H1 (cell line): ENCODE measurements around the gene MAPT. TPM values are rescaled to one million over a fixed set of nuclear protein-coding genes. Genes with fewer than 3 reads are reported as not detected.

Experiments
- CTCF ChIA-PET: fragments of 300-600 bp; sonication (Branson Sonifier 250); formaldehyde crosslinking; loops from one replicate; lab custom pipeline; 2021; ENCODE audit not compliant: partially characterized antibody; lab: Charles Lee
- POLR2A ChIA-PET: fragments of 300-600 bp; sonication (Branson Sonifier 250); formaldehyde crosslinking; loops from one replicate; lab custom pipeline; 2021; ENCODE audit warnings: inconsistent platforms; ENCODE audit not compliant: partially characterized antibody; lab: Charles Lee
- DNase-seq, 2 experiments: peaks; one replicate each; pipeline versions ENCODE4 v3.0.0 to v3.0.0-alpha.2; 2010 to 2022; ENCODE audit warnings: low spot score in 2 of 2, low read depth in 1 of 2, mixed read lengths in 1 of 2
- FAIRE-seq: peaks from 2 replicates; lab custom pipeline; 2011; peaks lifted over from hg19 to GRCh38; lab: Jason Lieb, UNC
- H2AFZ ChIP-seq: 2 replicates; pipeline ENCODE4 v1.8.1; 2012; ENCODE audit warnings: low read length, inconsistent platforms
- H2AK5ac ChIP-seq: 2 replicates; pipeline ENCODE4 v1.6.1; 2013; ENCODE audit warnings: low read depth, low read length
- H2BK120ac ChIP-seq: replicated peaks from 2 replicates; pipeline ENCODE3; 2013; ENCODE audit warnings: low read depth, low read length, inconsistent platforms
- H2BK12ac ChIP-seq: 2 replicates; pipeline ENCODE4 v1.6.1; 2013; ENCODE audit warnings: low read depth, low read length
- H2BK15ac ChIP-seq: 2 replicates; pipeline ENCODE4 v1.6.1; 2013; ENCODE audit warnings: low read length
- H2BK20ac ChIP-seq: 2 replicates; pipeline ENCODE4 v1.6.1; 2013; ENCODE audit warnings: low read length
- H2BK5ac ChIP-seq: 2 replicates; pipeline ENCODE4 v1.6.1; 2013; ENCODE audit warnings: low read depth, low read length
- H3K14ac ChIP-seq: 2 replicates; pipeline ENCODE4 v1.6.1; 2013; ENCODE audit warnings: inconsistent platforms; ENCODE audit not compliant: insufficient read length
- H3K18ac ChIP-seq: 2 replicates; pipeline ENCODE4 v1.6.1; 2013; ENCODE audit warnings: low read length; ENCODE audit errors: extremely low read depth
- H3K23ac ChIP-seq: 2 replicates; pipeline ENCODE4 v1.6.1; 2013; ENCODE audit warnings: inconsistent platforms; ENCODE audit not compliant: insufficient read length
- H3K23me2 ChIP-seq: 2 replicates; pipeline ENCODE4 v1.6.1; 2013; ENCODE audit warnings: low read depth, low read length
- H3K27ac ChIP-seq: 2 replicates; pipeline ENCODE4 v1.6.1; 2011; ENCODE audit warnings: low read depth, low read length, inconsistent platforms
- H3K27me3 ChIP-seq, 4 experiments: replicated peaks in 1 of 4; 1 replicate in 1 of 4; 2 replicates in 3 of 4; pipeline versions ENCODE4 v1.6.1 to v1.8.1; 2011 to 2013; ENCODE audit warnings: low read length in 3 of 4, mild to moderate bottlenecking in 3 of 4, inconsistent platforms in 2 of 4, mixed read lengths in 2 of 4, moderate library complexity in 1 of 4; ENCODE audit not compliant: control insufficient read depth in 3 of 4, insufficient read depth in 3 of 4; ENCODE audit errors: extremely low read depth in 1 of 4
- H3K36me3 ChIP-seq, 4 experiments: 2 replicates each; pipeline versions ENCODE4 v1.6.1 to v1.8.1; 2011 to 2013; ENCODE audit warnings: mild to moderate bottlenecking in 4 of 4, low read length in 3 of 4, moderate library complexity in 2 of 4, control low read depth in 1 of 4, inconsistent platforms in 1 of 4; ENCODE audit not compliant: insufficient read depth in 4 of 4, control insufficient read depth in 2 of 4
- H3K4ac ChIP-seq: replicated peaks from 2 replicates; pipeline ENCODE3; 2013; ENCODE audit warnings: low read length, low read depth, mixed read lengths, inconsistent platforms; ENCODE audit not compliant: insufficient read length
- H3K4me1 ChIP-seq, 4 experiments: replicated peaks in 1 of 4; 1 replicate in 1 of 4; 2 replicates in 3 of 4; pipeline versions ENCODE4 v1.6.1 to v1.8.1; 2011 to 2013; ENCODE audit warnings: low read length in 3 of 4, inconsistent platforms in 2 of 4, mixed read lengths in 1 of 4; ENCODE audit not compliant: insufficient read depth in 4 of 4, control insufficient read depth in 3 of 4
- H3K4me2 ChIP-seq, 2 experiments: 2 replicates each; pipeline versions ENCODE4 v1.6.1 to v1.8.1; 2011 to 2013; ENCODE audit warnings: low read depth in 2 of 2, low read length in 2 of 2, control low read depth in 1 of 2, inconsistent platforms in 1 of 2, mild to moderate bottlenecking in 1 of 2; ENCODE audit not compliant: insufficient read depth in 1 of 2
- H3K4me3 ChIP-seq, 4 experiments: fragments of 200-600, 300-600 bp in 1 of 4; sonication (generic), shearing (Covaris generic), sonication (Bioruptor Twin) in 1 of 4; 2 replicates each; pipeline versions ENCODE4 v1.5.1 to v1.8.1; 2011 to 2016; ENCODE audit warnings: low read length in 4 of 4, low read depth in 3 of 4, control low read depth in 2 of 4, inconsistent platforms in 2 of 4, mild to moderate bottlenecking in 2 of 4, mixed read lengths in 1 of 4, moderate library complexity in 1 of 4; ENCODE audit not compliant: insufficient read depth in 2 of 4; ENCODE audit errors: extremely low read depth in 1 of 4
- H3K56ac ChIP-seq: replicated peaks from 2 replicates; pipeline ENCODE3; 2013; ENCODE audit warnings: low read depth, mild to moderate bottlenecking, mixed read lengths, low read length, inconsistent platforms; ENCODE audit not compliant: insufficient read length
- H3K79me1 ChIP-seq: 2 replicates; pipeline ENCODE4 v1.6.1; 2013; ENCODE audit warnings: low read depth, low read length, control low read depth
- H3K79me2 ChIP-seq, 2 experiments: 2 replicates each; pipeline versions ENCODE4 v1.6.1 to v1.8.1; 2012 to 2013; ENCODE audit warnings: low read length in 2 of 2, mild to moderate bottlenecking in 2 of 2, inconsistent platforms in 1 of 2; ENCODE audit not compliant: insufficient read depth in 2 of 2, control insufficient read depth in 1 of 2
- H3K9ac ChIP-seq, 4 experiments: replicated peaks in 1 of 4; 1 replicate in 1 of 4; 2 replicates in 3 of 4; pipeline versions ENCODE4 v1.6.1 to v1.8.1; 2011 to 2013; ENCODE audit warnings: low read depth in 3 of 4, low read length in 3 of 4, control low read depth in 2 of 4, mild to moderate bottlenecking in 2 of 4, moderate library complexity in 2 of 4, inconsistent platforms in 1 of 4; ENCODE audit errors: extremely low read depth in 1 of 4
- H3K9me3 ChIP-seq, 2 experiments: 2 replicates each; pipeline versions ENCODE4 v1.6.1 to v1.8.1; 2012 to 2013; ENCODE audit warnings: mild to moderate bottlenecking in 2 of 2, moderate library complexity in 2 of 2, control low read depth in 1 of 2, inconsistent platforms in 1 of 2, low read depth in 1 of 2, low read length in 1 of 2, mixed read lengths in 1 of 2; ENCODE audit not compliant: insufficient read depth in 2 of 2
- H4K20me1 ChIP-seq, 2 experiments: replicated peaks in 1 of 2; 2 replicates each; pipeline versions ENCODE3 to v1.8.1; 2011 to 2013; ENCODE audit warnings: inconsistent platforms in 2 of 2, low read length in 2 of 2, mild to moderate bottlenecking in 1 of 2; ENCODE audit not compliant: insufficient read depth in 2 of 2, control insufficient read depth in 1 of 2
- H4K5ac ChIP-seq: 2 replicates; pipeline ENCODE4 v1.6.1; 2013; ENCODE audit warnings: low read length, low read depth, mixed read lengths, inconsistent platforms; ENCODE audit not compliant: insufficient read length
- H4K8ac ChIP-seq: 2 replicates; pipeline ENCODE4 v1.8.0; 2013; ENCODE audit warnings: mild to moderate bottlenecking, moderate library complexity, low read length, inconsistent platforms; ENCODE audit not compliant: insufficient read depth; ENCODE audit errors: extremely low read depth
- H4K91ac ChIP-seq: replicated peaks from 2 replicates; pipeline ENCODE3; 2013; ENCODE audit warnings: low read length, mixed read lengths, inconsistent platforms; ENCODE audit not compliant: insufficient read length
- BACH1 ChIP-seq: IDR thresholded peaks from 2 replicates; pipeline ENCODE4 v1.6.1; 2012; ENCODE audit warnings: low read length, improper control_type of control experiment
- CEBPB ChIP-seq: IDR thresholded peaks from 2 replicates; pipeline ENCODE4 v1.6.1; 2012; ENCODE audit warnings: low read depth, low read length
- JUN ChIP-seq: IDR thresholded peaks from 2 replicates; pipeline ENCODE4 v1.6.1; 2011; ENCODE audit warnings: low read depth, mild to moderate bottlenecking, improper control_type of control experiment, low read length
- POLR2AphosphoS5 ChIP-seq: IDR thresholded peaks from 2 replicates; pipeline ENCODE4 v1.6.1; 2011; ENCODE audit warnings: low read depth, low read length
- POU5F1 ChIP-seq: IDR thresholded peaks from 2 replicates; pipeline ENCODE4 v1.6.1; 2011; ENCODE audit warnings: low read depth, mild to moderate bottlenecking, low read length, moderate library complexity
- SP1 ChIP-seq: IDR thresholded peaks from 2 replicates; pipeline ENCODE4 v1.6.1; 2011; ENCODE audit warnings: low read depth, low read length
- ZNF274 ChIP-seq: IDR thresholded peaks from 2 replicates; pipeline ENCODE4 v1.7.0; 2012; ENCODE audit warnings: low read length, borderline replicate concordance; ENCODE audit errors: extremely low read depth
- WGBS, 2 experiments: shearing (Covaris generic) in 1 of 2; methylation state at CpG; one replicate each; pipeline versions ENCODE4 v1.1.6 to v1.1.7; 2013 to 2015; ENCODE audit warnings: low lambda C conversion rate in 2 of 2, mixed read lengths in 2 of 2, inconsistent platforms in 1 of 2, low coverage in 1 of 2, missing lambda C conversion rate in 1 of 2; ENCODE audit not compliant: insufficient replicate concordance in 2 of 2, insufficient coverage in 1 of 2, insufficient read length in 1 of 2; ENCODE audit errors: extremely low coverage in 1 of 2, missing lambda C conversion rate in 1 of 2; 5-methylcytosine and 5-hydroxymethylcytosine counted together
- polyA plus RNA-seq, 7 experiments: library from polyadenylated mRNA; depleted of rRNA in 3 of 7; stranded (reverse) in 5 of 7; unstranded in 2 of 7; fragments of >200 nt in 5 of 7; fragments of 200-250 nt in 2 of 7; gene quantifications; 1 replicate in 5 of 7; 2 replicates in 1 of 7; 4 replicates in 1 of 7; pipeline versions ENCODE4 v1.2.1 to v1.2.3, GENCODE V29; 2011 to 2013; ENCODE audit warnings: missing spikeins in 2 of 7, mixed read lengths in 2 of 7
- total RNA-seq: library from RNA; stranded (reverse); fragmentation: NEBNext Ultra II Directional; extraction: Animal tissue kit (Norgen Biotek cat#: 25700); gene quantifications from 2 replicates; pipeline ENCODE4 v1.2.1, GENCODE V29; 2021

Gene MAPT
- total and polyA plus RNA-seq, 2 of the 8 experiments (the other 6 are each of a cell fraction or from before 2014, with no cell fraction given), result 0.54 to 1.7 TPM

DNA sequence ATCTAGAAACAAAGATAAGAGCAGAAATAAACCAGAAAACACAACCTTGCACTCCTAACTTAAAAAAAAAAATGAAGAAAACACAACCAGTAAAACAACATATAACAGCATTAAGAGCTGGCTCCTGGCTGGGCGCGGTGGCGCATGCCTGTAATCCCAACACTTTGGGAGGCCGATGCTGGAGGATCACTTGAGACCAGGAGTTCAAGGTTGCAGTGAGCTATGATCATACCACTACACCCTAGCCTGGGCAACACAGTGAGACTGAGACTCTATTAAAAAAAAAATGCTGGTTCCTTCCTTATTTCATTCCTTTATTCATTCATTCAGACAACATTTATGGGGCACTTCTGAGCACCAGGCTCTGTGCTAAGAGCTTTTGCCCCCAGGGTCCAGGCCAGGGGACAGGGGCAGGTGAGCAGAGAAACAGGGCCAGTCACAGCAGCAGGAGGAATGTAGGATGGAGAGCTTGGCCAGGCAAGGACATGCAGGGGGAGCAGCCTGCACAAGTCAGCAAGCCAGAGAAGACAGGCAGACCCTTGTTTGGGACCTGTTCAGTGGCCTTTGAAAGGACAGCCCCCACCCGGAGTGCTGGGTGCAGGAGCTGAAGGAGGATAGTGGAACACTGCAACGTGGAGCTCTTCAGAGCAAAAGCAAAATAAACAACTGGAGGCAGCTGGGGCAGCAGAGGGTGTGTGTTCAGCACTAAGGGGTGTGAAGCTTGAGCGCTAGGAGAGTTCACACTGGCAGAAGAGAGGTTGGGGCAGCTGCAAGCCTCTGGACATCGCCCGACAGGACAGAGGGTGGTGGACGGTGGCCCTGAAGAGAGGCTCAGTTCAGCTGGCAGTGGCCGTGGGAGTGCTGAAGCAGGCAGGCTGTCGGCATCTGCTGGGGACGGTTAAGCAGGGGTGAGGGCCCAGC, 107.3 kb downstream of the MAPT start:
- ChIA-PET POLR2A (interaction anchor here (0.9 kb wide), 1 partner anchor 16 kb away, joined by 3 read pairs; no protein-coding TSS in a partner anchor), CTCF (interaction anchor here (0.6 to 3.6 kb wide), 34 partner anchors 10 to 359 kb away, joined by 3 to 31 read pairs (median 4); partner anchors contain the start of gene MAPT)
- H2AK5ac ChIP-seq, result no peak overlapping the region
- H3K9ac ChIP-seq, result no peak overlapping the region
- no peaks in the 10 kb centered on the region for H4K20me1 ChIP-seq
- no peak overlapping the region for H3K23ac ChIP-seq
- no peak overlapping the region for H3K4ac ChIP-seq
- no peak overlapping the region for H3K27ac ChIP-seq
- no peak overlapping the region for H3K56ac ChIP-seq
- H3K79me1 ChIP-seq, result no peaks in the 10 kb centered on the region
- no peak overlapping the region for H2AFZ ChIP-seq
- DNase-seq (no peak), FAIRE-seq (no peak)
- no peaks in the 10 kb centered on the region; a peak in 1 of 7 replicates for H3K4me1 ChIP-seq
- H3K14ac ChIP-seq, result no peak overlapping the region
- no peak overlapping the region for H2BK20ac ChIP-seq
- no peaks in the 10 kb centered on the region for H3K9me3 ChIP-seq
- no peak overlapping the region for H2BK15ac ChIP-seq
- no peak overlapping the region for H3K4me3 ChIP-seq
- no peak overlapping the region for H4K5ac ChIP-seq
- H3K27me3 ChIP-seq, result no peaks in the 10 kb centered on the region
- no peak overlapping the region for H3K18ac ChIP-seq
- H2BK12ac ChIP-seq, result peak overlapping the region; percentile 75; the same call in 1 of the 2 replicates
- H4K8ac ChIP-seq, result peak overlapping the region; percentile 62; the same call in 1 of the 2 replicates
- H4K91ac ChIP-seq, result no peak overlapping the region
- 81% methylated on average over 13 of the region's 13 CpGs; no CpG with 5 or more reads in 1 of the 2 experiments for WGBS, 2 experiments
- 0 out of 2 replicates have a peak overlapping the region, but pooled peaks have one; percentile 24 for H2BK5ac ChIP-seq
- H2BK120ac ChIP-seq, result no peak overlapping the region
- peaks cover 2% of the 10 kb centered on the region; the same call in 1 of the 2 replicates for H3K23me2 ChIP-seq
- no peaks in the 10 kb centered on the region for H3K36me3 ChIP-seq
- no peaks in the 10 kb centered on the region for H3K79me2 ChIP-seq
- no peak for TF ChIP-seq CEBPB
- no peak for TF ChIP-seq BACH1
- no peak for TF ChIP-seq ZNF274
- no peak for TF ChIP-seq POLR2AphosphoS5
- no peak for TF ChIP-seq JUN
- no peak for TF ChIP-seq SP1
- no peak for TF ChIP-seq POU5F1
- no peak overlapping the region for H3K4me2 ChIP-seq
